H1 (cell line): Measurements from ENCODE around the gene CACNA1C. TPM values are rescaled to one million over a fixed set of nuclear protein-coding genes. Genes with fewer than 3 reads are reported as not detected.

Source experiments
- CHD7 ChIP-seq: fragments of 300-600 bp; sonication (generic); IDR thresholded peaks from 2 replicates; pipeline ENCODE4 v1.7.1; 2012; ENCODE audit warnings: low read length, moderate library complexity, mild to moderate bottlenecking, inconsistent platforms; ENCODE audit not compliant: insufficient replicate concordance
- EZH2 ChIP-seq: fragments of 200-600 bp; sonication (generic); IDR thresholded peaks from 2 replicates; pipeline ENCODE4 v1.7.1; 2012; ENCODE audit warnings: low read depth, mild to moderate bottlenecking, moderate library complexity, low read length, inconsistent platforms; ENCODE audit not compliant: severe bottlenecking
- polyA plus RNA-seq, 7 experiments: library from polyadenylated mRNA; depleted of rRNA in 3 of 7; stranded (reverse) in 5 of 7; unstranded in 2 of 7; fragments of >200 nt in 5 of 7; fragments of 200-250 nt in 2 of 7; gene quantifications; 1 replicate in 5 of 7; 2 replicates in 1 of 7; 4 replicates in 1 of 7; pipeline versions ENCODE4 v1.2.1 to v1.2.3, GENCODE V29; 2011 to 2013; ENCODE audit warnings: missing spikeins in 2 of 7, mixed read lengths in 2 of 7
- total RNA-seq: library from RNA; stranded (reverse); fragmentation: NEBNext Ultra II Directional; extraction: Animal tissue kit (Norgen Biotek cat#: 25700); gene quantifications from 2 replicates; pipeline ENCODE4 v1.2.1, GENCODE V29; 2021

CACNA1C gene
- total and polyA plus RNA-seq, 2 of the 8 experiments (the other 6 are each of a cell fraction or from before 2014, with no cell fraction given) = 1.3 TPM

GRCh38 chr12:2212537-2212936 is 159.8 kb downstream of the CACNA1C start (continued):
- TF ChIP-seq CHD7 (no peak), EZH2 (no peak)
